NCI-H82 treated with DMSO at 0.1 percent for 48 hours (cell line): Measurements from ENCODE around the gene PLEKHM1.
"Not testable (repeated sequence)": the region's sequence is repeated elsewhere in the genome, so short reads cannot be mapped to it uniquely, and the experiment has no call there.

Source experiments
- DNase-seq: peaks from one replicate; lab custom pipeline; 2025; ENCODE audit not compliant: unreplicated experiment; lab: John Stamatoyannopoulos, UW

Gene PLEKHM1

DNA sequence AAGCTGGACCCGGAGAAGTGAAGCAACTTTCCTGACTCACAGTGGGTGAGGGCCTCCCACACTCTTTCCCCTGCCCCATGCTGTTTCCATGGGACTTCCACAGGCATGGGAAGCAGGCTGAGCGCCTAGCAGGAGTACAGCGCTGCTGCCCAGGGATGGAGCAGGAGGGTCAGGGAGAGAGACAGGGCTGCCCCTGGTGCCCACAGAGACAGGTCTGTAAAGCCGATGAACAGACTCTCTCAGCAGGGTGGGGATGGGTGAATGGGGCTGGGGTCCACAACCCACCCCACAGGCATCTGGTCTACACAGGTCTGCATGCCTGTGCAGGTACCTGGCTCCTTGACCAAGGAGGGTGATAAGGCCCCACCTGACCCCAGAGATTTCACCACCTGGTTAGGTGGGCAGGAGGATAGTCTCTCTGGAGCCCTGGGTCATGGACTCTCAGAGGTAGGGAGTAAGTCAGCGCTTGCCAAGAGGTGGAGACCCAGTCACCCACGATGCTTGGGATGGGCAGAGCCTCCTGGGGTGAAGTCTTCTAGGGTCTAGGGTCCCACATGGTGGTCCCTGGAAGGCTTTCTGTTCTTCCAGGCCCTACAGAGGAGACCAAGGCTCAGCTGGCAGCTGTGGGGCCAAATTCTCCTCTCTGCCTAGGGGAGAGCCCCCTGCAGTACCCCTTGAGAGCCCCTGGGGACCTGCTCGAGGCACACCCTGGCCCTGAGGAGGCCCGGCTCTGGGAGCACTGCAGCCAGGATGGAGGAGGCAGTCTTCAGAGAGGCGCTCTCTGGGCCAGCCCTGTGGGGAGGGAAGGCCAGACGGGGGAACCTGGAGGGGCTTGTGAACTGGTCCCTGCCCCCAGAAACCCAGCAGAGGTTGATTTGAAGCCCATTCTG is 46.9 kb downstream of the PLEKHM1 start:
- not testable (repeated sequence) for DNase-seq

DNA sequence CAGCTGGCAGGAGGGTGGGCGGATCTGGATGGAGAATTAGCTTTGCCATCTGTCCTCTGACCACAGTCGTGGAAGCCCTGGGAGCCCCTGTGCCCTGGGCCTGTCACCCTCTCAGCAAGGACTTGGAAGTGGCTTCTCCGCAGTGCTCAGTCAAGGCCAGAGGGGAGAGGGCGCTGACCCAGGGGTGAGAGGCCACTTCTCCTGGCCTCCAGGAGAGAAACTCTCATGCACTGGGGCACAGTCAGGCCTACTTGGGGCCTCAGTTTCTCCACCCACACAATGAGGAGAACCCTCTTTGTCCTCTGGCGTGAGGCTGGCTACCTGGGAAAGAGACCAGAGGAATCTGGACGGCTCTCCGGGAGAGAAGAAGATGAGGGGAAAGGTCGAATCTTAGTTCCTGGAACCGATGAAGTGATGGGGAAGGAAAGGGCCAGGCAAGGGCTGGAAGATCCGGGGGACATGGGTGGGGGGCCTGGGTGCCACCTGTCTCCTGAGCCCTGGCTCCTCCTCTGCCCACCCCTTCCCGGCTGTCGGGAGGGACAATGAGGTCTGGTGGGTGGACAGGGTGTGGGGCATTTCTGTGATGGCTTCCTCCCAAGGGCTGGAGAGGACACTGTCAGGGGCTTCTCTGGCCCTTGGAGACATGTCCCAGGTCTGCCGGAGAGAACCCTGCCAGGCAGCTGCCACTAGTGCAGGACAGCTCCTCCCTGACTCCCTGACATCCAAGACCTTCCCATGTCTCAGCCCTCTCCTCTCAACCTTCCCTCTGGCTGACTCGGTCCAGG is 48.8 kb downstream of the PLEKHM1 start:
- no peak for DNase-seq

DNA sequence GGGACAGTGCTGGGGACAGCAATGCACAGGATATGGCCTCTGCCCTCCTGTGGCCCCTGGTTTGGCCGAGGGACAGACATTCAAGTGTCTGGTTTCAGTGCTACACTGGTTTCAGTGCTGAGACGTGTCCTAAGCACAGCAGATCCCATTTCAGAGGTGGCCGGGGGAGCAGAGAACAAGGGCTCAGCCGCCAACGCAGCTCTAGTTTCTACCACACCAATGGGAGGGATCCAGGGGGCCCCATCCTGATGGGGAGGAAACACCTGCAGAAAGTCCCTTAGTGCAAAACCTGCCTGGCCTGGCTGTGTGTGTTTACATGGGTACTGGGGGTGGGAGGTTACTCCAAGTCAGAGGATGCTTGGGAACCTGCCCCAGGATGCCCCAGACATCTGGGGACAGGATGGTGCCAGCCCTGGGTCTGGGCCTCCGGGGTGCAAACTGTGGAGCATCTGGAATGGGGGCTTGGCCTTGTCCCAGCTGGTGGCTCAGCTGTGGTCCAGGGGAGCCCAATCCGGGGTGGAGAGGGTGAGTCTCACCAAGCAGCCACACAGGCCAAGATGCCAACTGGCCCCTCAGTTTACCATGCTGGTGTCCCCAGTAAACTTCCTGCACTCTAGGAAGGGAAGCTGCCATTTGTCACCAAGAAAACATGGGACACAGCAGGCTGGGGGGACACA is 49.5 kb downstream of the PLEKHM1 start:
- not testable (repeated sequence) for DNase-seq

DNA sequence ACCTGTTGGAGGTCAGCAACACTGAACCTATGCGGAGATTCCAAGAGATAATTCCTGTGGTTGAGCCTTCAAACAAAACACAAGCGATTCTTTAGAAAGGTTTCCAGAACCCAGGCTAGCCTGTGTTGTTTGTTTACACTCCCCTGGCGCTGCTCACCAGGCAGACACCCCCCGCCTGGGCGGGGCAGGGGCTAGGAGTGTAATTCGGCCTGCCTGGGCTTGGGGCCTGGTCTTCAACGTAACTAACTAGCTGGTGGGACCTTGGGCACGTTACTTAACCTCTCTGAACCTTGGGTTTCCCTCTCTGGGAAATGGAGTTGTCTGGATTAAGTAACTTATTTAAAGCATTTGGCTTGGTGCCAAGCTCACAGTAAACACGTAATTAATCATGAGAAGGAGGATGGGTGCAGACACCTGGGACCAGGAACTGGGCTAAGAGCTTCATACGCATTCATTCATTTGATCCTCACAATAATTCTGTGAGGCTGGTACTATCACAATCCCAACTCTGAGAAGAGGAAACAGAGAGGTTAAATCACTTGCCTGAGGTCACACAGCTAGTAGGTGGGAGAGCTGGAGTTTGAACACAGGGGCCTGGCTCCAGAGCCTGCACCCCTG is 50.3 kb downstream of the PLEKHM1 start:
- DNase-seq = peak; percentile 61

DNA sequence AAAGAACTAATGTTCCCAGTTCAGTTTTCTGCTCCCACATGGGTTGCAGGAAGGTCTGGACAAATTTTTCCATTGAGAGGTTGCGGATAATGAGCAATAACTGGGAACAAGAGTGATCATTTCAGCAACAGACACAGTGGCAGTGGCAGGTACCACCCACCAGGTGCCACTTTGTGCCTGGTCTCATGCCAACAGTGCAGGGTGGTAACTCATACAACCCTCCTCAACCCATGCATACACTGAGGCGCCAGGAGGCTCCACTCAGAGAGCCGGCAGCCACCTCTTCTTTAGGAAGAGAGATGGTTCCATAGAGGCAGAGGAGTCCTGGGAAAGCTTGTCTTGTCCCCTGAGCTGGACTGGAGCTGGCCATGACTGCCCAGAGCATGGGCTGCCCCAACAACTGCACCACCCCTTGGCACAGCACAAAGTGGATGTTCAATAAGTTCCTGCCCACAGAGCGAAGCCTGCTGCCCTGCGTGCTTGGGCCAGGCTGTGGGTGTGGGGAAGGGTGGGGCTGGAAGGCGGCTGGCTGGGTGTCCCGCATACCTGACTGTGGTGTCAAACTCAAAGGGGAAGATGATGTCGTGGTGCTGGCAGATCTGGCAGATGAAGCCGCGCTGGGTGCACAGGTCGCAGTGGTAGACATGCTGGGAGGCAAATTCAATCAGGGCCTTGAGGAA is 51.5 kb downstream of the PLEKHM1 start:
- no peak for DNase-seq

DNA sequence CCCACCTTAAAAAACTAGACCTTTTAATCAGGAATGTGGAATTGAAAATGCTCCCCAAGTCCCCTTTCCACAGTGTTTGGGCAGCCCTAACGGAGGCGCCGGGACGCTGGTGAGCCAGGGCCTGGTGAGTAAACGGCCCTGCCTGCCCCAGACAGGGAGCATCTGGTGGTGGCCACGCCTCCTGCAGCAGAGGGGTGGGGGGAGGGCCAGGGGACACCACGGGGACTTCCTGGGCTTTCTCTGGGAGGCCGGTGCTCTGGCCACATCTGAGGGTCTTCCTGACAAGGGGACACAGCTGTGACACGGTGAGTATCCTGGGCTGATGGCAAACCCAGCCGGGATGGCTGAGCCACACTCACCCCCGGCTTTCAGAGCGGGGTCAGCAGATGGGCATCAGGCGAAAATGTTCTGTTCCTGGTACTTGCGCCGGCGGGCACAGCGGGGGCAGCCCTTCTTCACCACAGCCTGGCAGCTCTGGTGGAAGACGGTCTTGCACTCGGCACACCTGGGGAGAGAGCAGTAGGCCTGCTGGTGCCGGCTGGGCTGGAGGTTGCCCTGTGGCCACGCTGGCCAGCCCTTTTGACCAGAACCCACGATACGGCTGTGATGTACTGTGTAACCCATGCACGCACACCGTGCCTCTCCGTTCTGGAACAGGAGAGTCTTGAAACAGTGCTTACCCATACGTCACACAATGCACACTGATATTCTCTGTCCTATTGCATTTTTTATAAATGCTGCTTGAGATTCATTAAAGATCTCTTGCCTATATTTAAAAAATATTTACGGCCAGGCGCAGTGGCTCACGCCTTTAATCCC is 52.8 kb downstream of the PLEKHM1 start:
- no peak for DNase-seq

DNA sequence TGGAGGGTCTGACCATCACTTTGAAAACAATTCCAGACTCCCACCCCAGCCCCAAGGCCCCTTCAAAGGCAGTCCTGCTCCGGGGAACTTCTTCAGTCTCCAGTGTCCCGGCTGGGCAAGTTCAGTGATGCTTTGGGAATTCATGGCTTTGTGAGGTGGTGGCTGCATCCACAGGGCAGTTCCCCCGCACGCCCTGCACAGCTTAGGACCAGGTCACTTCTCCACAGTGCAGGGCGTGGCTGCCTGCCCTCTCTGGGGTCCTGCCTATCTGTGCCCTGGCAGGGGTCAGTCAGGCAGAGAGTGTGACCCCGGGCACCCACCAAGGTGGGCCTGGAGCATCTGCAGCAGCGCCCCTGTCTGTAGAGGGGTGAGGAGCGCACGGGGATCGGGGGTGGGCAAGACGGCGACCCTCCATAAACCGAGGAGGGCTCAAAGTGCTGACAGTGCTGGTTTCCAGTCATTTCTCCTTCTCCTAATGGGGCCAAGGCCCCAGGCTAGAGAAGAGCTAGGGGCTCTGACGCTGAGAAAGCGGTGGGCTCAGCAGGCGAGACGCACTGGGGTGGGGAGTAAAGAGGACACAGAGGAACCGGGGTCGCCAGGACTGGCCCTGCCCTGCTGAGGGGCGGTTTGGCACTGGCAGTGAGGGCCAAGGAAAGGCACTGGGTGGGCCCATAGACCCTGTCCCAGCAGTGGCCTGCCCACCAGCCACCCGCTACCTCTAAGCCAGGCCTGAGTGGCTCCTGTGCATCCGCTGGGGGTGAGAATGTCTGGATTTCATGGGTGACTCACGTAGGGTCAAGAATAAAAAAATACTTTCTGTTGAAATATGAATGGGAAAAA is 53.7 kb downstream of the PLEKHM1 start:
- no peak for DNase-seq

DNA sequence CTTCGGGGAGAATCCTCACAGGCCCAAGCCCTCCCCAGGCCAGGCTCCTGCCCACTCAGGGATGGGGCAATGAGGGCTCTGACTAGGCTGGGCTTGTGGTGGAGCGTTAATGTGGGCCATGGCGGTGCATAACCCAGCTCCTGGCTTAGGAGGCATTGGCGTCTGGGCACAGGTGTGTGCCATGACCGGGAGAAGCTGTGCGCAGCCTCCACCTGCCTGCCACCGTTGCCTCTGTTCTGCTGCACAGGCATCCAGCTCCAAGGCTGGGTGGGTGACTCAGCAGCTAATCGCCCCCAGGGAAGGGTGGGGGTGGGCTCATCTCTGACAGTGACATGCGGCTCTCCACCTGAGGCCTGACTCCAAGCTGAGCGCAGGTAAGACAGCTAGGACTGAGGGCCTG is 54.4 kb downstream of the PLEKHM1 start:
- no peak for DNase-seq

DNA sequence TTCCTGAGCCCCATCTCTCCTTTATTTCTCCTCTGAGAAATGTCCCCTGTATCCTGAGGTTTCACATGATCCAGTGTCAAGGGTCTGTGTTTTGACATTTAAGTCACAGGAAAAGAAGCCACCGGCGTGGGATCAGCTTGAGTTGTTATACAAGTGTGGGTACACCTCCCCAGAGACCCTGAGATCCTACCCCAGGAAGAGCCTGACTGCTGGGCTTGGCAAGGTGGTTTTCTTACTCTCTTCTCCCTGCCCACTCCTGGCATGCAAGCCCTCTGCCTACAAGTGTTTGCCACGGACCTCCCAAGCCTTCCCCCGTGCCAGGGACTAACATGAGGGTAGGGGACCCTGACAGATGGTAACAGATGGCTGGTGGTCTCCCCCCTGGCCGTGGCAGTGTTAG is 55.0 kb downstream of the PLEKHM1 start:
- DNase-seq = no peak

DNA sequence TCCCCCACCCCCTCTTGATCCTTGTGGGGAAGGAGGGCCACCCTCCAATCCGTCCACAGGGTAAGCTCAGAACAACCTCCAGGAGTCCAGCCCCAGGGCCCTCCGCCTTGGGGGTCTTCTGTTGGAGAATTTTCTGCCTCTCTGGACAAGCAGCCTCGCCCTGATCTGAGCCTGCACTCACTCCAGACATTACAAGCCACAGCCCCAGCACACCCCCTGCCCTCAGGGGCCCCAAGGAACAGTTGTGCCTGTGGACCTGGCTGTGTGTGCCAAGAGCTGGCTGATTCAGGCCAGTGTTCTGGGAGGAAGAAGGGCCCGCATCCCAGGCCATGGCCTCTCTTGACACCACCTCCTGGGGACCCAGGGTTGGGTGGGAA is 57.4 kb downstream of the PLEKHM1 start:
- DNase-seq = no peak

DNA sequence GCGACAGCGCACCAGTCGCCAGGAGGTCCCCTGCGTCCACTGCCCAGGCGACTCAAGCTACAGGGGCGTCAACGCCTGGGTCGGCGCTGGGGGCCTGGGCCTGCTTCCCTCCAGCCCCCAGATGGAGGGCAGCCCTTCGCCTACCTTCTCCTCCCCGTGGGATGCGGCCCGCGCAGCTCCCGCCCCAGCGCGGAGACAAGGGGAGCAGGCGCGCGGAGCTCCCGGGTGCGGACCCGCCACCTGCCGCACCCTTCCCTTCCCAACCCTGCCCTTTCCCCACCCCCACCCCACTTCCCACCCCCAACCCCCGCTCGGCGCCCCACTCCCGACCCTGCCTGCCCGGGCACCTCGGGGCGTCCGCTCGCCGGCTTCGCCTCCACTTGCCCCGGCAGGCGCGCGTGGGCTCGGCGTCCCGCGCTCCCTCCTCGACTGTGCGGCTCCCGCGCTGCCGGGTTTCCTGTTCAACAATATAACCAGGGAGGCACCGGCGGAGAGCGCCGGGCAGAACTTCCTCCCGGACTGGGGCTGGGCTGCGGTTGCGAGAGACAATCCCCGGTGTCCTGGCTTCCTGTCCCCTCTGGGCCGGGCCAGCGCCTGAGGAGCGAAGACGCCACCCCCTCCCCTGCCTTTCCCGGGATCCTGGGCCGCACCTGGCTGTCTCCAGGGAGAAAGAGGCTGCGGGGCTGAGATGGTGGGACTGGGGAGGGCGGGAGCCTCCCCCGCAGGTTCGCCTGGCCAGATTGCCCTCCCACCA is 57.9 kb downstream of the PLEKHM1 start, which contains the start of gene ARHGAP27:
TSS of gene ARHGAP27 (minus strand) at position 466 of the 754 bp plus-strand sequence. CDS start 2,591 bp downstream, outside the sequence.
- DNase-seq = no peak

DNA sequence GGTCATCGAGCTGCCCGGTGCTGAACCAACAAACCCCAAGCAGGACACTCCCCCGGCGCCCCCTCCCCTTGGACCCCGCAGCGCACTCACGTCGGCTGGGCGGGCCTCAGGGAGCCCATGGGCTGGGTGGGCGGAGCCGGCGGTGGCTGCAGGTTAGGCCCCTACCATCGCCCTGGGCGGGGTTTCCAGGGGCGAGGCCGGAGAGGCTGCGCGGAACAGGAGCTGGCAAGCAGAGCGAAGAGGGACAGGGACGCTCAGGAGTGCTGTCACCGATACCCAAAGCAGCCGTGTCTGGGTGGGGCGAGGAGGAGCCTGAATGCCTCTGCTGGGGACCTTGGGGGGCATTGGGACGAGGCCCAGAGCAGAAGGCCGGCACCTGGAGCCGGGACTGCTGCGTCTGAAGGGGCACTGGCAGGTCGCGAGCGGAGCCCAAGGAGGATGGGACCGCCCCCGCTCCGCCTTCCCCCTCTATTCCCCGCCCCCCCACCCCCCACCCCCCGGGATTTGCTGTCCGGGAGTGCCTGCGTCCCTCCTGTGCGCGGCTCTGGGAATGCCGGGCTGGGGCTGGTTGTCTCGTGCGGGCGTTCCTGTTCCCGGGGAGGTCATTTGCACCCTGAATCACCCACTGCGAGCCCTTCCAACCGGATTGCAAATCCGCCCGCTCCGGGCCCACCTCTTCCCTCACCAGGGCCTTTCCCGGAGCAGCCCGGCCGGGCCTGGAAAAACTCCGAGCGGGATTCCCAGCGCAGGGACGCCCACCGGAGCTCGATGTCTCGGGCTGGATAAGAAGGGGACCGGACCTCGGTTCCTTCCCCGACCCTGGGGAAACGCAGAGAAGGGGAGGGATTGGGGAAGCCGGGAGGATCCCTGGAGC is 58.8 kb downstream of the PLEKHM1 start:
- peak; percentile 55 for DNase-seq

DNA sequence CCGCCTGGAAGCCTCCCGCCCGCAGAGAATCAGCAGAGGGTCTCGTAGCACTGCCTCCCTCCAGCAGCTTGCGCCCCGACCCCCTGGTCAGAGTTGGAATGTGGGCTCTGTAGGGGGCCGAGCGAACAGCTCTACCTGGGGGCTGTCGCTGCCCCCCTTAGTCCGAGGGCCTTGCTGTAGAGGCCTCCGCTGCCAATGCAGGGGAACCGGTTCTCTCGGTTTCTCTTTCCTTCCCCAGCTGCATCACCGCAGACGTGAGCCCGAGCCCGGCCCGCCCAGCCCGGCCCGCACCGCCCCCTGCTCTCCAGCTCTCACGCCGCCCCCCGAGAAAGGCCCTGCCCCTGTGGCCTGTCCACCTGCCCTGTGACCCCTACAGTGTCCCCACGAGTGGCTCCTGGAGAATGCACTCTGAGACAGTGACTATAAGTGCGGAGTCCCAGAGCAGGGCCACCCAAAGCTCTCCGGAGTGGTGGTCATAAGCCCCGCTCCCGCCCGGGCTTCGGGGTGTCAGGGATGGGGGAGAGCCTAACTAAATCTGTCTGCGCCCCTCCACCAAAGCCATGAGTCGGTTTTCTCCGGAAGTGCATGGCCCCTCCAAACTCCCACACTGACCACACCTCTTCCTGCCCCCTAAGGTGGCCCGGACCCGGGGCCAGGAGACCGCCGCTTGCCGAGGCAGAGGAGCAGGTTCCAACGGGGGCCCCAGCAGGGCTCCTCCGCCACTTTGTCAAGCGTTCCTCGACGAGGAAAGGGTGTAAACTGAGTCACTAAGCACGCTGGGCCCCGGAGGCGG is 59.6 kb downstream of the PLEKHM1 start:
- no peak for DNase-seq

DNA sequence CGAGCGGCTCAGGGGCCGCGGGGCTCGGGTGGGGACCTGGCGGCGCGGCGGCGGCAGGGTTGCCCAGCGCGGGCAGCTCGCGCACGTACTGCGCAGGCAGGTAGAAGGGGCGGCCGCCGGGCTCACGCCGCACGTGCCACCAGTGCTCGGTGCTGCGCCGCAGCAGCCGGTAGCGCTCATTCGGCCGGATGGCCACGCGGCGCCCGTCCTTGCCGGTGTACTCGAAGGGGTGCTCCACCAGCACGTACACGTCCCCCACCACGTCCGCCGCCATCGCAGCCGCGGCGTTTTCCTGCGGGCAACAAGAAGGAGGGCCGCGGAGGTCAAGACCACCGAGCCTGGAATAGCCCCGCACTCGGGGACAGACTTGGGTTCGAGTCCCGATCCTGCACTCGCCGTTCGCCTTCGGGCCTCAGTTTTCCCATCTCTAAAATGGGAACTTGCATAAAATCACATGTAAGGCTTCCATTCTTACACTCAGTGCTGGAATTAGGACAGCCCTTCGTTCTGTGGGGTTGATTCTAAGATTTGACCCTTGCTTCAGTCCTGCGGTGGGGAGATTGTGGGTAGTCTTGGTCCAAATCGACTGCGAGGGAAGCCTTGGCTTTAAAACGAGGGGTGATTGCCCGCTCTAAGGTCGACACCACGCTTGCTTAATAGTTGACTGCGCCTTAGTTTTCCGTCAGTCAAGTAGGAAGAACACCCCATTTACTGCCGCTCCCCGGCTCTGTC is 60.3 kb downstream of the PLEKHM1 start:
- no peak for DNase-seq

DNA sequence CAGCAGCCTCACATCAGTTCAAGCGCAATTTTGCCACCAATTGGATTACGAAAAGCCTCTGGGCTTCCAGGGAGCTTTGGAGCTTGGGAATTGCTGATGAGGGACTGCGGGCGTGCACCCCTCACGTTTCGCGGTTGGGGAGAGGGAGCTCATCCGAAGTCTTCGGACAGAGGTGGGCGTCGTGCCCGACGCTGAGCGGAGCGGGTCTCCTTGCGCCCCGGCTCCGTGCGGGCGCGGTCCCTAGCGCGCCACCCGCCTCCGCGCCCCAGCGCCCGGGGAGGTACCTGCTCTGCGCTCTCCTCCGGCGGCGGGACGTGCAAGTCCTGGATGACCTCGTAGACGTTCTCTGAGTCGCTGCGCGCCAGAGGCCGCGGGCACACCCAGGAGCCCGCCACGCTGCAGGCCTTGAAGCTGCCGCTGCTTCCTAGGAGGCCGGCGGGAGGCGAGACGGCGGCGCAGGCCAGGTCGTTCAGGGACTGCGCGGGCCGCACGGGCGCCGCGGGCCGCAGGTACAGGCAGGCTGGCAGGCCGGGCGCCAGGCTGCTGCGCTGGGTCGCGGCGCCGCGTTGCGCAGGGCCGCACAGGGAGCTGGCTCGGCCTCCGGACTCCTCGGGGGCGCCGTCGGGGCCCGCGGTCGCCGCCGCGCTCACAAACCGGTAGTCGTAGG is 61.0 kb downstream of the PLEKHM1 start:
- DNase-seq = peak; percentile 23
